GM19193 (cell line): ENCODE data around the gene NFKBIZ.

Experiments
- POLR2A ChIP-seq: IDR thresholded peaks from 4 replicates; pipeline ENCODE4 v1.6.1; 2011; ENCODE audit not compliant: insufficient read depth, insufficient read length; ENCODE audit errors: extremely low read depth

The NFKBIZ gene

GRCh38 chr3:101848754-101849713, at the start of gene NFKBIZ:
Gene NFKBIZ (plus strand): TSS chr3:101849514. CDS start chr3:101849629, 115 bp downstream.
- peak; percentile 100 for TF ChIP-seq POLR2A

- no peak for TF ChIP-seq POLR2A
Observed at GRCh38 chr3:101801174-101801573, 48.1 kb upstream of the NFKBIZ start.

GRCh38 chr3:101802179-101802578, 47.1 kb upstream of the NFKBIZ start:
- TF ChIP-seq POLR2A: no peak

- no peak for TF ChIP-seq POLR2A
Observed at GRCh38 chr3:101803173-101803782, 46.0 kb upstream of the NFKBIZ start.

GRCh38 chr3:101803939-101804338, 45.4 kb upstream of the NFKBIZ start:
- TF ChIP-seq POLR2A: no peak

GRCh38 chr3:101806491-101806890, 42.8 kb upstream of the NFKBIZ start:
- TF ChIP-seq POLR2A: no peak

GRCh38 chr3:101807888-101808287, 41.4 kb upstream of the NFKBIZ start:
- no peak for TF ChIP-seq POLR2A

- no peak for TF ChIP-seq POLR2A
Observed at GRCh38 chr3:101809178-101810021, 39.9 kb upstream of the NFKBIZ start.

- no peak for TF ChIP-seq POLR2A
Observed at GRCh38 chr3:101810022-101810418, 39.3 kb upstream of the NFKBIZ start.

- no peak for TF ChIP-seq POLR2A
Observed at GRCh38 chr3:101811875-101812274, 37.4 kb upstream of the NFKBIZ start.

GRCh38 chr3:101812895-101813294, 36.4 kb upstream of the NFKBIZ start:
- TF ChIP-seq POLR2A: no peak

- TF ChIP-seq POLR2A: no peak
Observed at GRCh38 chr3:101813817-101814440, 35.4 kb upstream of the NFKBIZ start.

GRCh38 chr3:101814835-101815234, 34.5 kb upstream of the NFKBIZ start:
- no peak for TF ChIP-seq POLR2A
